H1 (cell line): ENCODE data around the gene HM13. TPM values are rescaled to one million over a fixed set of nuclear protein-coding genes. Genes with fewer than 3 reads are reported as not detected.

ENCODE experiments used
- CTCF ChIA-PET: fragments of 300-600 bp; sonication (Branson Sonifier 250); formaldehyde crosslinking; loops from one replicate; lab custom pipeline; 2021; ENCODE audit not compliant: partially characterized antibody; lab: Charles Lee
- POLR2A ChIA-PET: fragments of 300-600 bp; sonication (Branson Sonifier 250); formaldehyde crosslinking; loops from one replicate; lab custom pipeline; 2021; ENCODE audit warnings: inconsistent platforms; ENCODE audit not compliant: partially characterized antibody; lab: Charles Lee
- DNase-seq, 2 experiments: peaks; one replicate each; pipeline versions ENCODE4 v3.0.0 to v3.0.0-alpha.2; 2010 to 2022; ENCODE audit warnings: low spot score in 2 of 2, low read depth in 1 of 2, mixed read lengths in 1 of 2
- FAIRE-seq: peaks from 2 replicates; lab custom pipeline; 2011; peaks lifted over from hg19 to GRCh38; lab: Jason Lieb, UNC
- H2AFZ ChIP-seq: 2 replicates; pipeline ENCODE4 v1.8.1; 2012; ENCODE audit warnings: low read length, inconsistent platforms
- H2AK5ac ChIP-seq: 2 replicates; pipeline ENCODE4 v1.6.1; 2013; ENCODE audit warnings: low read depth, low read length
- H2BK120ac ChIP-seq: replicated peaks from 2 replicates; pipeline ENCODE3; 2013; ENCODE audit warnings: low read depth, low read length, inconsistent platforms
- H2BK12ac ChIP-seq: 2 replicates; pipeline ENCODE4 v1.6.1; 2013; ENCODE audit warnings: low read depth, low read length
- H2BK15ac ChIP-seq: 2 replicates; pipeline ENCODE4 v1.6.1; 2013; ENCODE audit warnings: low read length
- H2BK20ac ChIP-seq: 2 replicates; pipeline ENCODE4 v1.6.1; 2013; ENCODE audit warnings: low read length
- H2BK5ac ChIP-seq: 2 replicates; pipeline ENCODE4 v1.6.1; 2013; ENCODE audit warnings: low read depth, low read length
- H3K14ac ChIP-seq: 2 replicates; pipeline ENCODE4 v1.6.1; 2013; ENCODE audit warnings: inconsistent platforms; ENCODE audit not compliant: insufficient read length
- H3K18ac ChIP-seq: 2 replicates; pipeline ENCODE4 v1.6.1; 2013; ENCODE audit warnings: low read length; ENCODE audit errors: extremely low read depth
- H3K23ac ChIP-seq: 2 replicates; pipeline ENCODE4 v1.6.1; 2013; ENCODE audit warnings: inconsistent platforms; ENCODE audit not compliant: insufficient read length
- H3K23me2 ChIP-seq: 2 replicates; pipeline ENCODE4 v1.6.1; 2013; ENCODE audit warnings: low read depth, low read length
- H3K27ac ChIP-seq: 2 replicates; pipeline ENCODE4 v1.6.1; 2011; ENCODE audit warnings: low read depth, low read length, inconsistent platforms
- H3K27me3 ChIP-seq, 4 experiments: replicated peaks in 1 of 4; 1 replicate in 1 of 4; 2 replicates in 3 of 4; pipeline versions ENCODE4 v1.6.1 to v1.8.1; 2011 to 2013; ENCODE audit warnings: low read length in 3 of 4, mild to moderate bottlenecking in 3 of 4, inconsistent platforms in 2 of 4, mixed read lengths in 2 of 4, moderate library complexity in 1 of 4; ENCODE audit not compliant: control insufficient read depth in 3 of 4, insufficient read depth in 3 of 4; ENCODE audit errors: extremely low read depth in 1 of 4
- H3K36me3 ChIP-seq, 4 experiments: 2 replicates each; pipeline versions ENCODE4 v1.6.1 to v1.8.1; 2011 to 2013; ENCODE audit warnings: mild to moderate bottlenecking in 4 of 4, low read length in 3 of 4, moderate library complexity in 2 of 4, control low read depth in 1 of 4, inconsistent platforms in 1 of 4; ENCODE audit not compliant: insufficient read depth in 4 of 4, control insufficient read depth in 2 of 4
- H3K4ac ChIP-seq: replicated peaks from 2 replicates; pipeline ENCODE3; 2013; ENCODE audit warnings: low read length, low read depth, mixed read lengths, inconsistent platforms; ENCODE audit not compliant: insufficient read length
- H3K4me1 ChIP-seq, 4 experiments: replicated peaks in 1 of 4; 1 replicate in 1 of 4; 2 replicates in 3 of 4; pipeline versions ENCODE4 v1.6.1 to v1.8.1; 2011 to 2013; ENCODE audit warnings: low read length in 3 of 4, inconsistent platforms in 2 of 4, mixed read lengths in 1 of 4; ENCODE audit not compliant: insufficient read depth in 4 of 4, control insufficient read depth in 3 of 4
- H3K4me2 ChIP-seq, 2 experiments: 2 replicates each; pipeline versions ENCODE4 v1.6.1 to v1.8.1; 2011 to 2013; ENCODE audit warnings: low read depth in 2 of 2, low read length in 2 of 2, control low read depth in 1 of 2, inconsistent platforms in 1 of 2, mild to moderate bottlenecking in 1 of 2; ENCODE audit not compliant: insufficient read depth in 1 of 2
- H3K4me3 ChIP-seq, 4 experiments: fragments of 200-600, 300-600 bp in 1 of 4; sonication (generic), shearing (Covaris generic), sonication (Bioruptor Twin) in 1 of 4; 2 replicates each; pipeline versions ENCODE4 v1.5.1 to v1.8.1; 2011 to 2016; ENCODE audit warnings: low read length in 4 of 4, low read depth in 3 of 4, control low read depth in 2 of 4, inconsistent platforms in 2 of 4, mild to moderate bottlenecking in 2 of 4, mixed read lengths in 1 of 4, moderate library complexity in 1 of 4; ENCODE audit not compliant: insufficient read depth in 2 of 4; ENCODE audit errors: extremely low read depth in 1 of 4
- H3K56ac ChIP-seq: replicated peaks from 2 replicates; pipeline ENCODE3; 2013; ENCODE audit warnings: low read depth, mild to moderate bottlenecking, mixed read lengths, low read length, inconsistent platforms; ENCODE audit not compliant: insufficient read length
- H3K79me1 ChIP-seq: 2 replicates; pipeline ENCODE4 v1.6.1; 2013; ENCODE audit warnings: low read depth, low read length, control low read depth
- H3K79me2 ChIP-seq, 2 experiments: 2 replicates each; pipeline versions ENCODE4 v1.6.1 to v1.8.1; 2012 to 2013; ENCODE audit warnings: low read length in 2 of 2, mild to moderate bottlenecking in 2 of 2, inconsistent platforms in 1 of 2; ENCODE audit not compliant: insufficient read depth in 2 of 2, control insufficient read depth in 1 of 2
- H3K9ac ChIP-seq, 4 experiments: replicated peaks in 1 of 4; 1 replicate in 1 of 4; 2 replicates in 3 of 4; pipeline versions ENCODE4 v1.6.1 to v1.8.1; 2011 to 2013; ENCODE audit warnings: low read depth in 3 of 4, low read length in 3 of 4, control low read depth in 2 of 4, mild to moderate bottlenecking in 2 of 4, moderate library complexity in 2 of 4, inconsistent platforms in 1 of 4; ENCODE audit errors: extremely low read depth in 1 of 4
- H3K9me3 ChIP-seq, 2 experiments: 2 replicates each; pipeline versions ENCODE4 v1.6.1 to v1.8.1; 2012 to 2013; ENCODE audit warnings: mild to moderate bottlenecking in 2 of 2, moderate library complexity in 2 of 2, control low read depth in 1 of 2, inconsistent platforms in 1 of 2, low read depth in 1 of 2, low read length in 1 of 2, mixed read lengths in 1 of 2; ENCODE audit not compliant: insufficient read depth in 2 of 2
- H4K20me1 ChIP-seq, 2 experiments: replicated peaks in 1 of 2; 2 replicates each; pipeline versions ENCODE3 to v1.8.1; 2011 to 2013; ENCODE audit warnings: inconsistent platforms in 2 of 2, low read length in 2 of 2, mild to moderate bottlenecking in 1 of 2; ENCODE audit not compliant: insufficient read depth in 2 of 2, control insufficient read depth in 1 of 2
- H4K5ac ChIP-seq: 2 replicates; pipeline ENCODE4 v1.6.1; 2013; ENCODE audit warnings: low read length, low read depth, mixed read lengths, inconsistent platforms; ENCODE audit not compliant: insufficient read length
- H4K8ac ChIP-seq: 2 replicates; pipeline ENCODE4 v1.8.0; 2013; ENCODE audit warnings: mild to moderate bottlenecking, moderate library complexity, low read length, inconsistent platforms; ENCODE audit not compliant: insufficient read depth; ENCODE audit errors: extremely low read depth
- H4K91ac ChIP-seq: replicated peaks from 2 replicates; pipeline ENCODE3; 2013; ENCODE audit warnings: low read length, mixed read lengths, inconsistent platforms; ENCODE audit not compliant: insufficient read length
- ASH2L ChIP-seq: fragments of 200-600, 300-600 bp; sonication (generic); IDR thresholded peaks from one replicate; pipeline ENCODE4 v1.7.1; 2017; ENCODE audit warnings: low read length
- BACH1 ChIP-seq: IDR thresholded peaks from 2 replicates; pipeline ENCODE4 v1.6.1; 2012; ENCODE audit warnings: low read length, improper control_type of control experiment
- CEBPB ChIP-seq: IDR thresholded peaks from 2 replicates; pipeline ENCODE4 v1.6.1; 2012; ENCODE audit warnings: low read depth, low read length
- CHD1 ChIP-seq: IDR thresholded peaks from 2 replicates; pipeline ENCODE4 v1.6.1; 2012; ENCODE audit warnings: low read depth, low read length, improper control_type of control experiment
- CREB1 ChIP-seq: IDR thresholded peaks from 2 replicates; pipeline ENCODE4 v1.6.1; 2012; ENCODE audit warnings: inconsistent platforms
- EP300 ChIP-seq, 2 experiments: IDR thresholded peaks; 1 replicate in 1 of 2; 2 replicates in 1 of 2; pipeline ENCODE4 v1.6.1; 2011 to 2012; ENCODE audit warnings: low read depth in 2 of 2, low read length in 2 of 2, mild to moderate bottlenecking in 2 of 2, borderline replicate concordance in 1 of 2, inconsistent platforms in 1 of 2, moderate library complexity in 1 of 2
- GABPA ChIP-seq: IDR thresholded peaks from 2 replicates; pipeline ENCODE4 v1.6.1; 2011; ENCODE audit warnings: mild to moderate bottlenecking, low read length, moderate library complexity, borderline replicate concordance; ENCODE audit not compliant: insufficient read depth
- KDM5A ChIP-seq: fragments of 200-600 bp; IDR thresholded peaks from 2 replicates; pipeline ENCODE4 v1.7.1; 2012; ENCODE audit warnings: mild to moderate bottlenecking, low read length, inconsistent platforms, mixed read lengths
- NANOG ChIP-seq: IDR thresholded peaks from 2 replicates; pipeline ENCODE4 v1.6.1; 2011; ENCODE audit warnings: low read length, low read depth, mild to moderate bottlenecking, inconsistent platforms; ENCODE audit not compliant: insufficient read depth, poor library complexity, severe bottlenecking
- TAF7 ChIP-seq: optimal IDR thresholded peaks from 2 replicates; pipeline ENCODE3; 2011; ENCODE audit warnings: low read depth, mild to moderate bottlenecking, inconsistent platforms, low read length, moderate library complexity, borderline replicate concordance
- TBP ChIP-seq: IDR thresholded peaks from 2 replicates; pipeline ENCODE4 v1.6.1; 2011; ENCODE audit warnings: low read depth, low read length, improper control_type of control experiment
- TCF12 ChIP-seq: IDR thresholded peaks from 2 replicates; pipeline ENCODE4 v1.6.1; 2011; ENCODE audit warnings: low read depth, mild to moderate bottlenecking, low read length
- YY1 ChIP-seq: IDR thresholded peaks from 2 replicates; pipeline ENCODE4 v1.6.1; 2011; ENCODE audit warnings: low read depth, mild to moderate bottlenecking, low read length
- WGBS, 2 experiments: shearing (Covaris generic) in 1 of 2; methylation state at CpG; one replicate each; pipeline versions ENCODE4 v1.1.6 to v1.1.7; 2013 to 2015; ENCODE audit warnings: low lambda C conversion rate in 2 of 2, mixed read lengths in 2 of 2, inconsistent platforms in 1 of 2, low coverage in 1 of 2, missing lambda C conversion rate in 1 of 2; ENCODE audit not compliant: insufficient replicate concordance in 2 of 2, insufficient coverage in 1 of 2, insufficient read length in 1 of 2; ENCODE audit errors: extremely low coverage in 1 of 2, missing lambda C conversion rate in 1 of 2; 5-methylcytosine and 5-hydroxymethylcytosine counted together
- polyA plus RNA-seq, 7 experiments: library from polyadenylated mRNA; depleted of rRNA in 3 of 7; stranded (reverse) in 5 of 7; unstranded in 2 of 7; fragments of >200 nt in 5 of 7; fragments of 200-250 nt in 2 of 7; gene quantifications; 1 replicate in 5 of 7; 2 replicates in 1 of 7; 4 replicates in 1 of 7; pipeline versions ENCODE4 v1.2.1 to v1.2.3, GENCODE V29; 2011 to 2013; ENCODE audit warnings: missing spikeins in 2 of 7, mixed read lengths in 2 of 7
- total RNA-seq: library from RNA; stranded (reverse); fragmentation: NEBNext Ultra II Directional; extraction: Animal tissue kit (Norgen Biotek cat#: 25700); gene quantifications from 2 replicates; pipeline ENCODE4 v1.2.1, GENCODE V29; 2021

Gene HM13
- total and polyA plus RNA-seq, 2 of the 8 experiments (the other 6 are each of a cell fraction or from before 2014, with no cell fraction given): 118 to 183 TPM

DNA sequence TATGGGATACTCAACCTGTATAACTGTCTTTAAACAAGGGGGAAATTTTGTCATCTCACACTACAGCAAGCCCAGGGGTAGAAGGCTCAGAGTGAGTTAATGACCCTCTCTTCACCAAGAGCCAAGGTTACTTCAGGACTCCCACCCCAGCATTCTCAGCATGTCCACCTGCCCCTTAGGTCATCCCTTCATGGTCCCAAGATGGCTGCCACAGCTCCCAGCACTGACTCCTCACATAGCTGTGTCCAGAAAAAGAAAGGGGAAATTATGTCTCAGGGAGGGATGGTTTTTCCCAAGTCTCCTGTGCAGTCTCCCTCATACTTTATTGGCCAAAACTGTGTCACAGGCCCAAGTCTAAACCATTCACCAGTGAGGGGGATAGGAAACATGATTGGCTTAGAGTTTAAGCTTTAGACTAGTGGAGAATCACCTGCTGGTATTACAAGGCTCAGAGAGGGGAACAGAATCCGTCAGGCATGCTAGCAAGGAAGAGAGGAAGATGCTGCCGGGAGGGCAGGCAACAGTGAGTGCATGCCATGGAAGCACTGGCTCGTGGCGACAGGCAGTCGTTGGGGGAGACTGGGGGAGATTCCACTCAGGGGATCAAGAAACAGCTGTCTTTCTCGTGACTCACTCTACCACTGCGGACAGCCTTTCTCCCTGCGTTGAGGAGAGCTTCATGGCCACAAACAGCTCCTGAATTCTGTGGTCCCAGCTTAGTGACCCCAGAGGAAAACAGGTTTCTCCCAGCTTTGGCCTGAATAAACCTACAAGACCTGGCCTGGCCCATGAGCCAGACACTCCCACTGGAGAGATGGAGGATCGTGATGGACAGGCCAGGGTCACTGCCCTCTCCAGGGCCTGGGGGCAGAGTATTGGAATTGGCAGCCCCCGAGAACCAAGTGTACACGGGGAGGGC lies 37.2 kb downstream of the HM13 start:
- H3K23ac ChIP-seq: no peak overlapping the region
- H3K9ac ChIP-seq: no peak overlapping the region
- H3K36me3 ChIP-seq: peaks cover 35 to 56% (median 51%) of the 10 kb centered on the region in 4 experiments
- H2BK20ac ChIP-seq: no peak overlapping the region
- H3K4me3 ChIP-seq: no peak overlapping the region
- no peak for DNase-seq
- no peak overlapping the region for H4K8ac ChIP-seq
- H2BK15ac ChIP-seq: no peak overlapping the region
- H3K27me3 ChIP-seq: no peaks in the 10 kb centered on the region
- no peak overlapping the region for H4K91ac ChIP-seq
- H2BK5ac ChIP-seq: no peak overlapping the region
- H2BK120ac ChIP-seq: no peak overlapping the region
- H4K5ac ChIP-seq: no peak overlapping the region
- no peaks in the 10 kb centered on the region; a peak in 1 of 4 replicates for H3K9me3 ChIP-seq
- CTCF ChIA-PET: interaction anchor here (0.7 to 30.5 kb wide), 10 partner anchors 9 to 172 kb away, joined by 3 to 1559 read pairs (median 4); partner anchors contain the start of genes HM13 and ID1
- H3K23me2 ChIP-seq: no peaks in the 10 kb centered on the region
- POLR2A ChIA-PET: interaction anchor here (0.6 to 2.2 kb wide), 7 partner anchors 9 to 82 kb away, joined by 3 to 11 read pairs (median 4); no protein-coding TSS in a partner anchor
- peaks cover 0 to 3% of the 10 kb centered on the region in 2 experiments for H4K20me1 ChIP-seq
- no peak overlapping the region for H2AFZ ChIP-seq
- H3K79me1 ChIP-seq: no peaks in the 10 kb centered on the region
- WGBS, 2 experiments: 91% methylated on average over 11 of the region's 11 CpGs; no CpG with 5 or more reads in 1 of the 2 experiments
- peaks cover 0 to 19% of the 10 kb centered on the region in 2 experiments; a peak in 2 of 4 replicates for H3K79me2 ChIP-seq
- H3K14ac ChIP-seq: no peak overlapping the region
- H3K4me1 ChIP-seq: no peaks in the 10 kb centered on the region; a peak in 2 of 7 replicates
- H3K18ac ChIP-seq: no peak overlapping the region
- no peak overlapping the region for H2BK12ac ChIP-seq
- H2AK5ac ChIP-seq: no peak overlapping the region
- H3K4me2 ChIP-seq: no peak overlapping the region
- no peak overlapping the region for H3K4ac ChIP-seq
- no peak overlapping the region for H3K56ac ChIP-seq
- FAIRE-seq: no peak
- H3K27ac ChIP-seq: no peak overlapping the region
- TF ChIP-seq GABPA (no peak), CHD1 (no peak), CREB1 (no peak), TAF7 (no peak), KDM5A (no peak), ASH2L (no peak), YY1 (no peak), NANOG (no peak), TBP (no peak), TCF12 (no peak), BACH1 (no peak), CEBPB (no peak), EP300 (IDR thresholded peaks at IDR 0.05; ENCODE audit: borderline replicate concordance in 1 of 2, low read depth in 2 of 2, low read length in 2 of 2) (no peak)
